ENCODE data around the gene PIGH. TPM values are rescaled to one million over a fixed set of nuclear protein-coding genes. Genes with fewer than 3 reads are reported as not detected.
A peak's percentile ranks its signal among the peaks of the same experiment; 100 is the strongest.

PIGH gene
- polyA plus RNA-seq, 1 donor from 2014 or later, result 91.8 TPM

DNA sequence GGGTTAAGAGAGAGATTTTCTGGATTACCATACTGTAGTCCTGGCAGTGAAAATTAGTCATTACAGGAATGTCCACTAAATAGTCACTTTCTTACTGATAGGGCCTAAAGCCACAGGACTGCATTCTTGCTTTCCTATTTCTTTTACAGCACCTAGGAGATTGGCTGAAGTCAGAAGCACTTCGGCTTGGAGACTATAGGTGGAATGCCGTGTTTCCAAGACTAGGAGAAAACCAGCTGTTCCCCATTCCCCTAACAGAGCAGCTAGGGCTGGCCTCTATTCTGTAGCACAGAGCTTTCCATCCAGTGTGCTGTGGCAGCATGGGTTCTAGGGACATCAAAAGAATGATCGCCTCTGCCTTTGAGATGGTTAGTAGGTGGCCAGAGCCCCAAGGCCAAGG, 15.1 kb downstream of the PIGH start:
- Histone ChIP-seq H3K4me2 (ENCODE audit: low read length) (no peak overlapping the region), H3F3A (ENCODE audit: insufficient read depth, low read length, poor library complexity, severe bottlenecking) (no peaks in the 10 kb centered on the region), H3K79me2 (replicated peaks; ENCODE audit: insufficient read depth, low read length) (no peaks in the 10 kb centered on the region), H3K9me3 (ENCODE audit: low read length) (no peaks in the 10 kb centered on the region), H3K4me3 (ENCODE audit: low read length) (no peak overlapping the region), H2AFZ (ENCODE audit: low read depth, low read length) (no peak overlapping the region), H3K36me3 (ENCODE audit: insufficient read depth, low read length) (no peaks in the 10 kb centered on the region), H3K9me2 (ENCODE audit: insufficient read depth, low read length) (no peaks in the 10 kb centered on the region), H3K27me3 (ENCODE audit: insufficient read depth, low read depth, low read length) (no peaks in the 10 kb centered on the region), H3K9ac (ENCODE audit: low read length) (no peak overlapping the region), H3K27ac (ENCODE audit: low read length) (no peak overlapping the region), H4K20me1 (ENCODE audit: insufficient read depth) (no peaks in the 10 kb centered on the region)
- TF ChIP-seq EZH2 (IDR thresholded peaks at IDR 0.05; ENCODE audit: borderline replicate concordance, insufficient read depth, low read length, poor library complexity, severe bottlenecking) (no peak), EP300 (conservative IDR thresholded peaks at IDR 0.05; ENCODE audit: poor library complexity, severe bottlenecking) (no peak), RAD21 (conservative IDR thresholded peaks at IDR 0.05) (no peak), MXI1 (conservative IDR thresholded peaks at IDR 0.05; ENCODE audit: poor library complexity, severe bottlenecking) (no peak), POLR2AphosphoS5 (IDR thresholded peaks at IDR 0.05) (no peak), REST (IDR thresholded peaks at IDR 0.05; ENCODE audit: borderline replicate concordance) (no peak), TAF1 (IDR thresholded peaks at IDR 0.05; ENCODE audit: low read depth) (no peak), CTCF (IDR thresholded peaks at IDR 0.05; ENCODE audit: poor library complexity, severe bottlenecking) (no peak), SMC3 (conservative IDR thresholded peaks at IDR 0.05; ENCODE audit: poor library complexity) (no peak)

DNA sequence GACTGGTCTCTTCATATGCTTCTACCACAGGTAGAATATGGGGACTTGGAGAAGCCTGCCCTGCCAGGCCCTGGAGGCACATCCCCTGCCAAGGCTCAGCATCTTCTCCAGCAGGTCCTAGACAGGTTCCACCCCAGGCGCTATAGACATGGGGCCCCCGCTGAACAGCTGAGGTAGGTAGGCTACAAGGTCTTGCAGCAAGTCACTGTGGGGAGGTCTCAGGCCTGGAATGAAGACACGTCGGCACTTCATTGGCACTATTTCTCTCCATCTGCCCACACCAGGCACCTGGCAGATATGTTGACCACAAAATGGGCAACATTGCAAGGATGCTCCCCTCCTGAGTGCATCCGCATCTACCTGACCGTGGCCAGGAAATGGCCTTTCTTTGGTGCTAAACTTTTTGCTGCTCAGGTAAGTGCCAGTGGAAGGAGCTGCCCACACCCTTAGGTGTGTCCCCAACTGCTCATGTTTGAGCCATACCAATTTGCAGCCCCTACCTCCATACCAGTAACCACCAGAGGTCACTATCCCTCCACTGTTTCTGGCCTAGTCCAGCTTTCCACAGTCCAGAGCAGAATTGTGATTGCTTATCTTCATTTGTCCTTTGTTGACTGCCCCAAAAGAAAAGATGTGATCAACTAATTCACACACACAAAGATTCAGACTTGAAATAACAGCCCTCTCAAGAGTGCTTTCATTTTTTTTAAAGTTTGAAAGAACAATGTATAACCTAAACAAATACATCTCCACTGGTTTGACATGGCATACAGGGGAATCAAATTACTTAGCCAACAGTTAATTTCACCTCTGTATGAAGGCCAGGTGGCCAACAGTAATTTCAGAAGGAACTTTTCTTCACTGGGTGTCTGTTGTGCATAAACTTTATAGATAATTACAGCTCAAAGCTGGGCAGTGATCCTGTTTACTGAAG, 16.1 kb downstream of the PIGH start:
- H3K9ac ChIP-seq (ENCODE audit: low read length), result no peak overlapping the region
- H3F3A ChIP-seq (ENCODE audit: insufficient read depth, low read length, poor library complexity, severe bottlenecking), result no peaks in the 10 kb centered on the region
- no peak overlapping the region for H3K27ac ChIP-seq (ENCODE audit: low read length)
- H4K20me1 ChIP-seq (ENCODE audit: insufficient read depth), result no peaks in the 10 kb centered on the region
- no peaks in the 10 kb centered on the region for H3K9me3 ChIP-seq (ENCODE audit: low read length)
- TF ChIP-seq EZH2 (IDR thresholded peaks at IDR 0.05; ENCODE audit: borderline replicate concordance, insufficient read depth, low read length, poor library complexity, severe bottlenecking) (no peak), REST (IDR thresholded peaks at IDR 0.05; ENCODE audit: borderline replicate concordance) (no peak), POLR2AphosphoS5 (IDR thresholded peaks at IDR 0.05) (no peak), EP300 (conservative IDR thresholded peaks at IDR 0.05; ENCODE audit: poor library complexity, severe bottlenecking) (no peak), SMC3 (conservative IDR thresholded peaks at IDR 0.05; ENCODE audit: poor library complexity) (peak; percentile 75), MXI1 (conservative IDR thresholded peaks at IDR 0.05; ENCODE audit: poor library complexity, severe bottlenecking) (no peak), CTCF (IDR thresholded peaks at IDR 0.05; ENCODE audit: poor library complexity, severe bottlenecking) (peak; percentile 66), RAD21 (conservative IDR thresholded peaks at IDR 0.05) (peak; percentile 68), TAF1 (IDR thresholded peaks at IDR 0.05; ENCODE audit: low read depth) (no peak)
- no peak overlapping the region for H3K4me2 ChIP-seq (ENCODE audit: low read length)
- no peak overlapping the region for H3K4me3 ChIP-seq (ENCODE audit: low read length)
- no peak overlapping the region for H2AFZ ChIP-seq (ENCODE audit: low read depth, low read length)
- H3K9me2 ChIP-seq (ENCODE audit: insufficient read depth, low read length), result no peaks in the 10 kb centered on the region
- H3K36me3 ChIP-seq (ENCODE audit: insufficient read depth, low read length), result no peaks in the 10 kb centered on the region
- H3K27me3 ChIP-seq (ENCODE audit: insufficient read depth, low read depth, low read length), result no peaks in the 10 kb centered on the region
- H3K79me2 ChIP-seq (replicated peaks; ENCODE audit: insufficient read depth, low read length), result no peaks in the 10 kb centered on the region
